ENCODE measurements around the gene ENO1.
A peak's percentile ranks its signal among the peaks of the same experiment; 100 is the strongest.
"Not testable (repeated sequence)": the region's sequence is repeated elsewhere in the genome, so short reads cannot be mapped to it uniquely, and the experiment has no call there.

Gene ENO1

DNA sequence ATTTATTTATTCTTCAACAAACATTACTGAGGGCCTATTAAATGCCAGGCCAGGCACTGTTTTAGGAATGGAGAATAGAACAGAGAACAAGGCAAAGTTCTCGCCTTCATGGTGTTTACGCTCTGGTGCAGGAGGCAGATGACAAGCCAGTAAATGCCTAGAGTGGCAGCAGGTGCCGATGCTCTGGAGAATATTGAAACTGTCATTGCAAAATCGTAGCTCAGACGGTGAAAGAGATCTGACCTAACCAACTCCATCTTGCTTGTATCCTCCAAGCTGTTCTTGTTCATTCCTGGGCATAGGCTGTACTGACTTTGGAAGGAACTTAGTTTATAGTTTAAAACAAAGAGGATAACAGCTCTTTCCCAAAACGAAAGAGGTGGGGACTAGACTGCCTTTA lies 13.5 kb upstream of the ENO1 start:
- no peak for DNase-seq

DNA sequence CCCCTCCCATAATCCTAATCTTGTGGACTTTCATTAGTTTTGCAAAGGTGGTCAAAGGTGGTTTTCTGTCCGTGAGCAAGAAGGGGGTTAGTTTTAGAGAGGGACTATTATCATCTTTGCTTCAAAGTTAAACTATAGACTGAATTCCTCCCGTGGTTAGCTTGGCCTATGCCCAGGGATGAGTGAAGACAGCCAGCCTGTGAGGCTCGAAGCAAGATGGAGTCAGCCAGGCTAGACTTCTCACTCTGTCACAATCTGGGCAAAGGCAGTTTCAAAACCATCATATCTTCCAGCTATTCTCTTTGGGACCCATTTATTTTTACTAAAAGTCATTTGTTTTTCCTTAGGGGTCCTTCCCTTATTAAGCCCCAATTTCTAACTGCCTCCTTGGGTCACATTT lies 12.9 kb upstream of the ENO1 start:
- DNase-seq, result no peak

DNA sequence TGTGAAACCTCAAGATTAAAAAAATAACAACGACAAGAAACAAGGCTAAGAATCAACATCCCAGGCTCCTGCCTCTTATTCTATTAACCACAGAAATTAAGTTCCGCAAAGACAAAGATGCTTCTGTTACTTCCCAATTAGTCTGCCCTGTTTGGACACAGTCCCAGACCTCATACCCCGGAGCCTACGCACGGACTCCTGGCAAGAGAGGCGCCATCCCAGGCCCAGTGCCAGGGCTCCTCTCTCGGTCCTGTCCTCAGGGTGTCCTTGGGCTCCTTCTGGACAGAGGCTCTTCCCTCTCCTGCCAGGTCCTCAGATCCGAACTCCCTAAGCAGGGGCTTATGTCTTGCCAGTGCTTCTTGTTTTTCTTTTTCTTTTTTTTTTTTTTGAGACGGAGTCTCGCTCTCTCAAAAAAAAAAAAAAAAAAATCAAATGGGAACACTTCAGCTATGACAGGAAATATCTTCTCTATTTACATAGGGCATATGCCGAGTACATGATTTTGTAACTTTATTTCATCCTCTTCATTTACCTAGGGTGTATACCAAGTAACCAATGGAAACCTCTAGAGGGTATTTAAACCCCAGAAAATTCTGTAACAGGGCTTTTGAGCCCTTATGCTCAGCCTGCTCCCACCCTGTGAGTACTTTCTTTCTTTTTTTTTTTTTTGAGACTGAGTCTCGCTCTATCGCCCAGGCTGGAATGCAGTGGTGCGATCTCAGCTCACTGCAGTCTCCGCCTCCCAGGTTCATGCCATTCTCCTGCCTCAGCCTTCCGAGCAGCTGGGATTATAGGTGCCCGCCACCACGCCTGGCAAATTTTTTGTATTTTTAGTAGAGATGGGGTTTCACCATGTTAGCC lies 11.7 kb upstream of the ENO1 start:
- DNase-seq, result no peak

DNA sequence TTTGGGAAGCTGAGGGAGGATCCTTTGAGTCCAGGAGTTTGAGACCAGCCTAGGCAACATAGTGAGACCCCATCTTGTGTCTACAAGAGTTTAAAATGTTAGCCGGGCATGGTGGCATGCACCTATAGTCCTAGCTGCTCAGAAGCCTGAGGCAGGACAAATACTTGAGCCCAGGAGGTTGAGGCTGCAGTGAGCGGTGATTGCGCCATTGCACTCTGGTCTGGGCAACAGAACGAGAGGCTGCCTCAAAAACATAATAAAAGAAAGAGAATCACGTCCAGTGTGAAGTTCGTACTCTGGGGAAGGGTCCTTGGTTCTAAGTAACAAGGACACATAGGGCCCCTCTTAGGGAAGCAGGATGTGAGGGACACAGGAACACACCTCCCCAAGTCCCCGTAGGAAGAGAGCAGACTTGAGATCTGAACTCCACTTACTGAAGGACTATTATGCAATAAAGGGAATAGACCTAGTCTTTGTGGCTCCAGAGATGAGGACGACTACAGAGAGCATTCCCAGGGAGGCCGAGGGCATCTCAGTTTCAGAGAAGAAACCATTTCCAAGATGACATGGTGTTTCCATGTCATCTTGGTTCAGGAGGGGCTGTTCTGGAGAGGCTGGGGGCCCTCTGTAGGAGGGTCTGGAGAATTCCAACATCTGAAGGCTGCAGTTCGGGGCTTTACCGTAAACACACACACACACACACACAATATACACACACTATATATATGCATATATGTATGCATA lies 10.8 kb upstream of the ENO1 start:
- DNase-seq, result no peak

DNA sequence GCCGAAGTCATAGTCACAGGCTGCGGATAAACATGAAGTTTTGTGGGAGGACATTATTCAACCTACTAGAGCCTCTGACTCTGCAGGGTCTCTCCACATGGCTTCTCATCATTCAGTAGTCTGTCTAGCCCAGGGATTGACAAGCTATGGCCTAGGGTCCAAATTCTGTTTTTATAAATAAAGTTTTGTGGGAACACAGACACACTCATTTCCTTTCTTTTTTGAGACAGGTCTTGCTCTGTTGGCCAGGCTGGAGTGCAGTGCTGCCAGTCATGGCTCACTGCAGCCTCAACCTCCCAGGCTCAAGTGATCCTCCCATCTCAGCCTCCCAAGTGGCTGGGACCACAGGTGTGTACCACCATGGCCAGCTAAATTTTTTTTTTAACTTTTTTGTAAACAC lies 8.1 kb upstream of the ENO1 start:
- no peak for DNase-seq

DNA sequence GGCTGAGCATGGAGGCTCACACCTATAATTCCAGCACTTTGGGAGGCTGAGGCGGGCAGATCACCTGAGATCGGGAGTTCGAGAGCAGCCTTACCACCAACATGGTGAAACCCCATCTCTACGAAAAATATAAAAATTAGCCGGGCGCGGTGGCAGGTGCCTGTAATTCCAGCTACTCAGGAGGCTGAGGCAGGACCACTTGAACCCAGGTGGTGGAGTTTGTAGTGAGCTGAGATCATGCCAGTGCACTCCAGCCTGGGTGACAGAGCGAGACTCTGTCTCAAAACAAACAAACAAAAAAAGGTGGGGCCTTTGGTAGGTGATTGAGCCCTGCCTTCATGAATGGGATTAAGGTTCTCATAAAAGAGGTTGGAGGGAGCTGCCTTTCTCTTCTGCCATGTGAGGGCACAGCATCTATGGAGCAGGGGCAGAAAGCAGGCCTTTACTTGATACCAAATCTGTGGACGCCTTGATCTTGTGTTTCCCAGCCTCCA lies 7.6 kb upstream of the ENO1 start:
- not testable (repeated sequence) for DNase-seq

DNA sequence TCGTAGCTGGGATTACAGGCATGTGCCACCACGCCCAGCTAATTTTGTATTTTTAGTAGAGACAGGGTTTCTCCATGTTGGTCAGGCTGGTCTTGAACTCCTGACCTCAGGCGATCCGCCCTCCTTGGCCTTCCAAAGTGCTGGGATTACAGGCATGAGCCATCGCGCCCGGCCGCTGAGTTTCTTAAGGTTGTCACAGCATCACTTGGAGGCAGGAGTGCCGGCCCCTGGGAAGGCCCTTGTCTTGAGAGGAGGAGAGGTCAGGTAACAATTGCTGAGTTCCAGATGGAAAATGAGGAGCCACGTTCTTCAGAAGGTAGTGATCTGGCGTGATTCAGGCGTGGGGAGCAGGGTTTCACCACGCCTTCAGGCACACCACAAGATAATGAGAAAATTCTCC lies 5.6 kb upstream of the ENO1 start:
- not testable (repeated sequence) for DNase-seq

DNA sequence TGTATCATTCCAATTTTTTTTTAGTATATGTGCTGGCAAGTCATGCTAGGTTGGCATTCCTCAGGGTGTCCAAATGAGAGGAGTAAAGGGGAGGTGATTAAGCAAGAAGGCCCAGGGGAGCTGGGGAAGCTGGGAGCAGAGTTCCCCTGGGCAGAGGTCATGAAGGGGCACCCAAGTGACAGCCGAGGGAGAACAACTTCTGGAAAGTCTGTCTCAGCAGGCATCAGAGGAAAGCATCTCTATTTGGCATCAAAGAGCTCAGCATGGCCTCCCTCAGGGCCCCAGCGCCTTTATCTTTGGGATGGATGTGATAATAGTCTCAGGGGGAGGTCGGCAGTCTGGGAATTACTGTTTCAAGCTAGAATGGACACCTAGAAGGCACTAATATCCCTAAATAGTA lies 5.0 kb upstream of the ENO1 start:
- DNase-seq, result no peak

DNA sequence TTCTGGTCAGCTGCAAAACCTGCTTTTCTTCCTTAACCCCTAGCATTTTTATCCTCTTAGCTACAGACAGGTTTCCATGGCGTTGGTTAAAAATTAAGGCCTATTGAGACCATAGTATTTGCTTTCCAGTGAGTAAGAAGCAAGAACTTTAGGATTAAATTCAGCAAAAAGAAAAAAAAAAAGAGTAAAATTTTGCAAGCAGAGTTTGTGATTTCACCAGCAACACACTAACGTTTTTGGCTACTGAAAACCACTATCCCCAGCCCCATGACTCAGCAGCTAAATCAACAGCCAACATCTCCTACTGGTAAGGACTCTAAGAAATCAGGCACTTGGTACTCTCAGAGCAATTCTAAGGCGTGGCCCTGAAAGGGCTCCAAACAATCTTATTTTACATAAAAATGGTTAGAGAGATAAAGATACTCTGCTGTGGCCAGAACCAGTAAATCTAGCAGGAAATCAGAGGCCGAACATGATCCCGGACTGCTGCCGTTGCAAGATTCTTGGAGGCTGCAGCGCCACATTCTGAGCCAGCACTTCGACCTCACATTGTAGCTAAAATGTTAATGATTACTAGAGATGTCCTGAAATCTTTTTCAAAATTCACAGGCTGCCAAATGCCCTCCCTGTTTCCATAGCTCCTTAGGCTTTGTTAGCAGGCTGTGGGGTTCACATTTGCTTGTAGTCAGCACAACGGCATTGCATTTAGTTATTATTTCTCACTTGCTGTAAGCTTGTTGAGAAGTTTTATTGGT lies 1.6 kb upstream of the ENO1 start:
- no peak for DNase-seq

DNA sequence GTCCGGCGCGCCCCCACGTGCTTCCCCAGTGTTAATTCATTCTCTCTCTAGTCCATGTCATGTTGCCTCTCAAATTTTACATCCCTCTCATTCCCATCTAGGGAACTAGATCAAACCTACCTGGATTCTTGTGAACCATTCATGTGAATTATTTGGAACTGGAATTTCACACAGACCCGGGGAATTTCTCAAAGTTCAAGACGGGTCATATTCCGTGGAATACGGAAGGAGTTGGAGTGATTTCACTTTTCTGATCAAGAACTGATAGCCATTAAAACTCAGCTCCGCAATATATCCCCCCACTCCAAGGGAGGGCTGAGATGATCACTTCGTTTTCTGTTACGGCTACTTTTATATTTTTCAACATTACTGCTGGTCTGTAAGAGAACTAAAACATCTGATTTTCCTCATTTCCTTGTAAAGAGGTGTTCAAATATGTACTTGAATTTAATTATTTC lies 1.0 kb upstream of the ENO1 start:
- DNase-seq, result no peak

DNA sequence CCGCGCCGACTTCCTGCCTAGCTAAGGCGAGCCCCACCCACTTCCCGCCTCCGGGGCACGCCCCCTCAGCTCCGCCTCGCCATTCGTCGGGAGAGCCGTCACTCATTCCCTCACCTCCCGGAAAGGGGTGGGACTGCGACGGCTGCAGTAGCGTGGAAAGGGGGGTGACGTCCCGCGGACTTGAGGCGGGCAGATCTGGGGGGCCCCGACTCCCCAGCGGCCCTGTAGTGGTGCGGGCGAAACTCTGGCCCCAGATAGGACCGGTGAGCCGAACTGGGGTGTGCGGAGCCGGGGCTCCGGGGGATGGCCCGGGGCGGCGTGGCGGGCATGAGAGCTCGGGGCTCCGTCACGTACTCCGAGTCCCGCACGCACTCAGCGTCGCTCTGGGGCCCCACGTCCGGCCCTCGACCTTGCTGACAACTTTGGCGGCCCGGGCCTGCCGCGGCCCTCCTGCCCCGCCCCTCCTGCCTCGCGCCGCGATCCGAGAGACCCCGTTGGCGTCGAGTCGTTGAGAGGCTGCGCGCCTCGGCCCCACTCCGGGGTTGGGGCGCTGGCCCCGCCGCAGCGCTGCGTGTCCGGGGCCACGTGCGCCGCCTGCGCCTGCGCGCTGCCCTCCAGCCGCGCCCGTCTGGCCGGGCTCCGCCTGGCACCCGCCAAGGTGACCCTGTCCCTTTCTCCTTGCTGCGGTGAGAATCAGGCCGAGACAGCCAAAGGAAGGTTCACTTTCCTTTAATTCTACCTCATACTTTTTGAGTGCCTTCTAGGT lies 395 bp upstream of the ENO1 start:
- peak; percentile 99 for DNase-seq

DNA sequence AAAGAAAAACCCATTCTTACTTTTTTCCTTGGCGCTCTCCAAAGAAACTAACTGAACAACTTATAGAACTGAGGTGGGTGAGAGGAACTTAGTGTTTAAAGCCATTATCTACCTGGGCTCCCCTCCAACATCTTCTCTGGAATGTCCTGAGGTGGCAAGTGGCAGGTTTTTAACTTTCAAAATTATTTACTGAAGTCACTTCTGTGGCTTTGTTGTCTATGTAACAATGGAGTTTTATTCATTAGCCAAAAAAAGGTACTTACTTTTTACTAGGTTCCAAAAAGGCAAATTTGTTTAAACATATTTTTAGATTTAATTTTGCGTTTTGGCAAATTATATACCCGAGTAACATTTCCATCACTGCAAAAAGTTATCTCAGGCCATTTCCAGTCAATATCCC lies 2.4 kb downstream of the ENO1 start:
- DNase-seq, result no peak

DNA sequence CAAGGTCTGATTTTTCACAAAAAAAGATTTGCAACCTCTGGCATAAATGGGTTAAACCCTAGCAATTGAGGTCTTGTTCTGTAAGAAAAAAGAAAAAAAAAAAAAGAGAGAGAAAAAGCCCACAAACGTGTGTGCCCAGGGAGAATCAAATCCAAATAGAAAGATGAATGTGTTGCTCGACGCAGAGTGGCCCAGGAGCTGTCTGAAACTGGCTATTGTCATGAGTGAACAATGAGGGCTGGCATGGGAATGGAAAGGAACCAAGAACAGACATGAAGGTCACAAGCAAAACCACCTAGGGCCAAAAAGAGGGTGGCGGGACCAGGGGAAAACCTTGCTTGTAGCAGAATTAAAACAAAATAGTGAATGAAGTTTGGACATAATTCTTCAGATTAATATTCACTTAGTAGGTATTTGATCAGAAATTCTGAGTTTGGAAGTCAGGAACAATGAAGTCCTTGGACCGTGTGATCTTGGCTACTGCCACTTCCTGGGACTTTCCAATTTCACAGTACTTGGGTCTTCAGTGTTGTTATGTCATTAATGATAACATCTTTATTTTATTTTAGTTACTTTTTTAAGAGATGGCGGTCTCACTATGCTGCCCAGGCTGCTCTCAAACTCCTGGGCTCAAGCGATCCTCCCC lies 3.1 kb downstream of the ENO1 start:
- DNase-seq, result peak; percentile 50

DNA sequence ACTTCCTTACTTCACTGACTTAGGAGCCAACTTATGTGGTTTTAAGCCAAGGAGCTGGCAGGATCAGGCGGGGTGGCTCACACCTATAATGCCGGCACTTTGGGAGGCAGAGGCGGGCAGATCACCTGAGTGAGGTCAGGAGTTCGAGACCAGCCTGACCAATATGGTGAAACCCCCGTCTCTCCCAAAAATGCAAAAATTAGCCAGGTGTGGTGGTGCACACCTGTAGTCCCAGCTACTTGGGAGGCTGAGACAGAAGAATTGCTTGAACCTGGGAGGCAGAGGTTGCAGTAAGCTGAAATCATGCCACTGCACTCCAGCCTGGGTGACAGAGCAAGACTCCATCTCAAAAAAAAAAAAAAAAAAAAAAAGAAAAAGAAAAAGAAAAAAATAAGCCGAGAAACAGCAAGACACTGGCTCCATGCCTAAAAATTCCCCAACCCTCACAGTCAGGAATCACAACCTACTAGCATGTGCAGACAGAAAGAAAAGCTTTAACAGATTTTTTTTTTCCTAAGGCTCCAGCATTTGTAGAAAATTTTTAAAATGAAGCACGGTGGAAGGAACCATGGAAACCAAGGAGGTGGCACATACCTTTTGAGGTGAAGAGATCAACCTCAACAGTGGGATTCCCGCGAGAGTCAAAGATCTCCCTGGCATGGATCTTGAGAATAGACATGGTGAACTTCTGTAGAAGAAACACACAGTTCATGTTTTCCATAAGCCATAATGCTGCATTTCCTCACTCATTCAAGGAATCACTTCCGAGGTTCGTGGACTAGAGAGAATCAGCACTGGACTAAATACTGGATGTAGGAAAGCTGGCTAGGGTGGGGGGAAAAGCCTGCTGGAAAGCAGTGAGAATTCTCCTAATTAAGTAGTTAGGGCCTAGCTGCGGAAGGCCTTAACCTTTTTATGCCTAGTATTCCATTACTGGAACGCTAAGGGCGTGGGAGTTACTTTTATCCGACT lies 4.0 kb downstream of the ENO1 start:
- DNase-seq, result no peak

DNA sequence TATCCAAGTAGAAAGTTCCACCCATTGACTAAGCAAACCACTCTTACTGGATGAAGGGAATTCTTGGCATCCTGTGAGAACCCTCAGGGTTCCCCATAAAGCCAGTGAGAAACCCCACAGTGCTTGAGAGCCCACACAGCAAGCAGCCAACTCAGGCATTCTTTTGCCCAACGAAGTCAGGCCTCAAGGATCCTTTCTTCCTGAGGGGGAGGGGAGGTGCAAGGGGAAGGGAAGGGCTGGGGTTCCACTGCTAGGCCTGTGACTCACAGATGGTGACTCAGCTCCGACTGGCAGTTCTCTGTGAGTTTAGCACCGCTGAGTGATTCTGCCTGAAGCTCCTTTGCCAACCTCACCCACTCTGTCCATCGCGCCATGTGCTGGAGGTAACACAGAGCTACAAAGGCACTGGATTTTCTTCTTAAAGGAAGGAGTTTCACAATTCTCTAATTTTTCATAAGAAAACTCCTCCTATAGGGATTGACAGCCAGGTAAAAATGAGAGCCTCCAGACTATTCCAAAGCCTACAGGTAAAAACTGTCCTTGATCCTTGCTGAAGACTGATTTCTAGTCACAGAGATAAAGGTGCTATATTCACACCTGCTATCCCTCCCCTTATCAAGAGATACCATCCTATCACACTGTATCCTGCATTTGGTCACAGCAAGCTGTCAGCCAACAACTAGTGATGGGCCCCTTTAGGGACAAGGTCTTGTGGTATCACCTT lies 4.8 kb downstream of the ENO1 start:
- peak; percentile 66 for DNase-seq

DNA sequence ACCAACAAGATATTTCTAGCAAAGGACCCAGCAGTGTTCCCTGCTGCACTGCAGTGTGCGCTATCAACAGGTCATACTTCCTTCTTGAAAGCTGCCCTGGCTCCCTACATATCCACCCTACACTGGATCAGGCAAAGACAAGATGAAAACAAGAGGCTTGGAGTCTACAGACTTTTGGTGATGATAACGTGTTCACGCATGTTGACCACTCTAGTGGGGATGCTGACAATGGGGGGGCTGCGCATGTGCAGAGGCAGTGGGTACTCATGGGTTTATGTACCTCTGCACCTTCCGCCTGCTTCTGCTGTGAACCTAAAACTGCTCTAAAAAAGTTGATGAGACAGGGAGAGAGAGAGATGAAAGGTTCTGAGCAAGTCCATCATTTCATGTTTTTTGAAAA lies 5.5 kb downstream of the ENO1 start:
- DNase-seq, result no peak

DNA sequence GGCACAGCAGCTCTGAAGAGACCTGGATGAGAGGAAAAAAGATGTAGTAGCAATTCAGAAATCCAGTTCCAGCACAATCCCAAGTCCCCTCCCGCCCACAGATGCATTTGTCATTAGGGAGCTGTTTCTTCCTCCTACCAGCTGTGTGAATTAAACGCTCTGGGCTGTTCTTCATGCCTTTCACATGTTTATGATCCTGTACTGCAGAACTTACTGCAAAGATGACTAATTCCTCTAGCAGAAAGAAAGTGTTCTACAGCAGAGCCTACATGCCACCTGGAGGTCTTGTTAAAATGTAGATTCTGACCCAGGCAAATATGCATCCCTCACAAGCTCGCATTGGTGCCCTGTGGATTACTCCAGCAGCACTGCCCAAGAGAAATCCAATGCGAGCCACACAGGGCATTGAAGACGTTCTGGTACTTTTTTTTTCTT lies 6.5 kb downstream of the ENO1 start:
- no peak for DNase-seq

DNA sequence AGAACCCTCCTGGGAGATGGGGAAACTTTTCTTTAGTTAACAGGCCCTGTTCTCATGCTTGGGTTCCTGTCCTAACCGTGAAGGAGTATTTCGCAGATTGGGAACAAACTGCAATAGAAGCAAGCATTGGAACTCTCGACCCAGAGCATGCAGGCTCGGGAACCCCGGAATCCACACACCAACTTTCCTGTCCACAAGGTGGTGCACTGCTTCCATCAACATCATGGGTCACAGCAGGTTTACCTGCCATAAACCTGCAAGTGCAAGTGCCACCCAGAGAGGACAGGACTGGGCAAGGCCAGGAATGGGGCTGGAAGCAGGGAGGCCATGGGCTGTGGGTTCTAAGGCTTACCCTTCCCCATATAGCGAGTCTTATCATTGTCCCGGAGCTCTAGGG lies 6.9 kb downstream of the ENO1 start:
- DNase-seq, result peak; percentile 39

DNA sequence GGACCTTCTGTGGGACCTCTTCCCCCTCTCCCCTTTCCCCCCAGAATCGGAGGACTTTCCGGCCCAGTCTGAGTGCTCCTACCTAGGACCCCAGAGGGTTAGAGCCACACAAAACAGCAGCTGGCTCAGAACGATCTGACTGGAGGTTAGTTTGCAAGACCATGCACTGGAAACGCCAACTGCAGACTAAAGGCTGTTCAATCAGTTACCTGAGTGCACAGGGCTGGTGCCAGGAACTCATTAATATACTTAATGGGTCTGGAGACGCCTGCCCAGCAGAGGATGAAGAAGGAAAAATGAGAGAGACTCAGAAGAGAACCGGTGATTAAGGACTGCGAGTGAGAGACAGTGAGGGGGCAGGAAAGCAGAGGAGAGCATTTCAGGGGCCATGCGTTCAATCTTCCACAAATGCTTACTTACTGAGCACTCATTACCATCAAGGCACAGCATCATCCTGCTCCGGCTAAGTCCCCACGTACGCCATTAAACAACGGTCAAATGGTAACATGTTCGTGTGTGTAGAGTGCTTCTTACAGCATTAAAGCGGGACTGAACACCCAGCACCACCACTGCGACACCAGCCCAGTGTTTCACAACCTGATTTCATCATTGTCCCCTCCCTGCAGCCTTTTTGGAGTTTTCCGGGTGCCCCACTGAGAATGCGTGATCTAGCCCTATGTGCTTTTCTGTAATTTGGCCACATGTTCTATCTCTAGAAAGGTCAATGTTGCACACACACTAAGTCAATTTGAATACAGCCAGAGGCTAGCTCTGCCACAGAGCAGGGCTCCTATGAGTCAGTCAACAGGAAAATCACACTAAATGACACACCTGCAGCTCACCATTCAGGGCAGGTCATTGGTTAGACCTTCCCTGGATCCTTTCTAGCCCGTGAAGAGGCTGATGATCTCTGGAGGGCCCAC lies 7.6 kb downstream of the ENO1 start:
- no peak for DNase-seq
